ENCODE results near the gene NIPBL. TPM values are rescaled to one million over a fixed set of nuclear protein-coding genes. Genes with fewer than 3 reads are reported as not detected.

The NIPBL gene
- total RNA-seq, 2 experiments from 2014 or later, result 35.4 to 40.4 TPM

- Mint-ChIP-seq H3K36me3 (no peaks in the 10 kb centered on the region), H3K27me3 (peaks cover 3% of the 10 kb centered on the region), H3K27ac (no peak overlapping the region), H3K4me1 (ENCODE audit: low read depth) (no peaks in the 10 kb centered on the region), H3K9me3 (no peaks in the 10 kb centered on the region), H3K4me3 (no peak overlapping the region)
- intact Hi-C loops (cut with micrococcal nuclease), result no loop called here
- CTCF ChIA-PET, result no interaction called here
- POLR2A ChIA-PET, result no interaction called here
- DNase-seq, result no peak
Observed at GRCh38 chr5:36861871-36862270, 14.7 kb upstream of the NIPBL start.

- CTCF ChIA-PET, result interaction anchor here (0.6 to 3.3 kb wide), 10 partner anchors 12 to 141 kb away, joined by 3 to 23 read pairs (median 6); no protein-coding TSS in a partner anchor
- H3K9me3 Mint-ChIP-seq, result no peaks in the 10 kb centered on the region
- no peak overlapping the region for H3K4me3 Mint-ChIP-seq
- POLR2A ChIA-PET, result interaction anchor here (0.6 kb wide), 1 partner anchor 132 kb away, joined by 3 read pairs; no protein-coding TSS in a partner anchor
- no peak for DNase-seq
- peak overlapping the region; percentile 43 for H3K27ac Mint-ChIP-seq
- no peaks in the 10 kb centered on the region for H3K27me3 Mint-ChIP-seq
- H3K36me3 Mint-ChIP-seq, result peaks cover 8% of the 10 kb centered on the region
- intact Hi-C loops (cut with micrococcal nuclease), result loop anchor here (1.0 to 10.0 kb wide), 6 partner anchors 74 to 1956 kb away; partner anchors contain the start of genes BRIX1, NUP155 and RAD1
- peaks cover 28% of the 10 kb centered on the region for H3K4me1 Mint-ChIP-seq (ENCODE audit: low read depth)
Observed at GRCh38 chr5:36870399-36871040, 6.0 kb upstream of the NIPBL start.

- CTCF ChIA-PET, result interaction anchor here (1.1 to 1.7 kb wide), 5 partner anchors 15 to 154 kb away, joined by 3 to 5 read pairs (median 4); no protein-coding TSS in a partner anchor
- H3K4me1 Mint-ChIP-seq (ENCODE audit: low read depth), result peaks cover 34% of the 10 kb centered on the region
Observed at GRCh38 chr5:36874465-36874864, 2.1 kb upstream of the NIPBL start.

GRCh38 chr5:36875051-36875789 lies 1.3 kb upstream of the NIPBL start:
- Mint-ChIP-seq H3K27ac (peak overlapping the region; percentile 96), H3K27me3 (no peaks in the 10 kb centered on the region), H3K36me3 (peaks cover 15% of the 10 kb centered on the region), H3K9me3 (no peaks in the 10 kb centered on the region), H3K4me3 (peak overlapping the region; percentile 88), H3K4me1 (ENCODE audit: low read depth) (peaks cover 34% of the 10 kb centered on the region)
- CTCF ChIA-PET, result interaction anchor here (0.8 to 3.8 kb wide), 9 partner anchors 8 to 1960 kb away, joined by 3 to 14 read pairs (median 4); partner anchors contain the start of genes BRIX1 and RAD1
- intact Hi-C loops (cut with micrococcal nuclease), result loop anchor here (1.0 to 10.0 kb wide), 9 partner anchors 14 to 1960 kb away; partner anchors contain the start of genes BRIX1, NADK2, RAD1 and SLC1A3
- DNase-seq, result peak; percentile 72
- POLR2A ChIA-PET, result interaction anchor here (0.6 to 1.6 kb wide), 3 partner anchors 72 to 719 kb away, joined by 3 to 5 read pairs (median 3); no protein-coding TSS in a partner anchor

More at GRCh38 chr5:36874465-36874864, 2.1 kb upstream of the NIPBL start:
- Mint-ChIP-seq H3K4me3 (peak overlapping the region; percentile 88), H3K36me3 (peaks cover 16% of the 10 kb centered on the region), H3K27ac (peak overlapping the region; percentile 38), H3K27me3 (no peaks in the 10 kb centered on the region), H3K9me3 (no peaks in the 10 kb centered on the region)
- no peak for DNase-seq
- POLR2A ChIA-PET, result no interaction called here
- intact Hi-C loops (cut with micrococcal nuclease), result loop anchor here (2.0 to 10.0 kb wide), 2 partner anchors 14 to 1960 kb away; partner anchors contain the start of genes BRIX1 and RAD1

GRCh38 chr5:36875790-36876298 lies 725 bp upstream of the NIPBL start:
- no peaks in the 10 kb centered on the region for H3K9me3 Mint-ChIP-seq
- H3K4me3 Mint-ChIP-seq, result peak overlapping the region; percentile 88
- peaks cover 14% of the 10 kb centered on the region for H3K36me3 Mint-ChIP-seq
- POLR2A ChIA-PET, result interaction anchor here (0.6 to 1.6 kb wide), 3 partner anchors 72 to 720 kb away, joined by 3 to 5 read pairs (median 3); no protein-coding TSS in a partner anchor
- H3K27ac Mint-ChIP-seq, result peak overlapping the region; percentile 96
- peaks cover 35% of the 10 kb centered on the region for H3K4me1 Mint-ChIP-seq (ENCODE audit: low read depth)
- peak; percentile 83 for DNase-seq
- H3K27me3 Mint-ChIP-seq, result no peaks in the 10 kb centered on the region
- intact Hi-C loops (cut with micrococcal nuclease), result loop anchor here (1.0 to 10.0 kb wide), 11 partner anchors 13 to 1961 kb away; partner anchors contain the start of genes BRIX1, LMBRD2, NADK2 and NUP155
- CTCF ChIA-PET, result interaction anchor here (0.8 to 3.8 kb wide), 8 partner anchors 9 to 1960 kb away, joined by 3 to 14 read pairs (median 4); partner anchors contain the start of genes BRIX1 and RAD1

GRCh38 chr5:36876965-36877666 lies 547 bp downstream of the NIPBL start:
- intact Hi-C loops (cut with micrococcal nuclease), result loop anchor here (2.0 to 10.0 kb wide), 9 partner anchors 50 to 1962 kb away; partner anchors contain the start of genes BRIX1, LMBRD2, NADK2 and NUP155
- Mint-ChIP-seq H3K36me3 (peaks cover 14% of the 10 kb centered on the region), H3K4me3 (peak overlapping the region; percentile 88), H3K27me3 (no peaks in the 10 kb centered on the region), H3K4me1 (ENCODE audit: low read depth) (peaks cover 41% of the 10 kb centered on the region), H3K27ac (peak overlapping the region; percentile 96), H3K9me3 (no peaks in the 10 kb centered on the region)
- ChIA-PET CTCF (interaction anchor here (1.0 to 3.8 kb wide), 3 partner anchors 69 to 635 kb away, joined by 3 to 14 read pairs (median 8); partner anchors contain the start of gene NADK2), POLR2A (interaction anchor here (0.9 to 1.6 kb wide), 2 partner anchors 18 to 153 kb away, joined by 4 to 5 read pairs; no protein-coding TSS in a partner anchor)
- peak; percentile 66 for DNase-seq

- peaks cover 41% of the 10 kb centered on the region for H3K4me1 Mint-ChIP-seq (ENCODE audit: low read depth)
- POLR2A ChIA-PET, result interaction anchor here (0.9 kb wide), 1 partner anchor 17 kb away, joined by 4 read pairs; no protein-coding TSS in a partner anchor
- H3K4me3 Mint-ChIP-seq, result peak overlapping the region; percentile 88
- H3K27ac Mint-ChIP-seq, result peak overlapping the region; percentile 96
- CTCF ChIA-PET, result interaction anchor here (1.0 to 3.8 kb wide), 3 partner anchors 17 to 636 kb away, joined by 3 to 14 read pairs (median 3); partner anchors contain the start of gene NADK2
- intact Hi-C loops (cut with micrococcal nuclease), result loop anchor here (1.0 to 10.0 kb wide), 11 partner anchors 11 to 1963 kb away; partner anchors contain the start of genes BRIX1, LMBRD2, NADK2 and NUP155
- H3K27me3 Mint-ChIP-seq, result no peaks in the 10 kb centered on the region
- peaks cover 14% of the 10 kb centered on the region for H3K36me3 Mint-ChIP-seq
- no peak for DNase-seq
- H3K9me3 Mint-ChIP-seq, result no peaks in the 10 kb centered on the region
Observed at GRCh38 chr5:36877667-36878391, 1.3 kb downstream of the NIPBL start.

GRCh38 chr5:36878392-36879082 lies 2.0 kb downstream of the NIPBL start:
- H3K4me1 Mint-ChIP-seq (ENCODE audit: low read depth), result peaks cover 36% of the 10 kb centered on the region
- intact Hi-C loops (cut with micrococcal nuclease), result loop anchor here (1.0 to 10.0 kb wide), 9 partner anchors 11 to 1964 kb away; partner anchors contain the start of genes BRIX1, NADK2, RAD1 and SLC1A3
- H3K27ac Mint-ChIP-seq, result peak overlapping the region; percentile 96
- no peaks in the 10 kb centered on the region for H3K27me3 Mint-ChIP-seq
- peak overlapping the region; percentile 88 for H3K4me3 Mint-ChIP-seq
- ChIA-PET CTCF (interaction anchor here (1.0 to 3.8 kb wide), 3 partner anchors 16 to 637 kb away, joined by 3 to 14 read pairs (median 3); partner anchors contain the start of gene NADK2), POLR2A (no interaction called here)
- DNase-seq, result no peak
- H3K36me3 Mint-ChIP-seq, result peaks cover 14% of the 10 kb centered on the region
- H3K9me3 Mint-ChIP-seq, result no peaks in the 10 kb centered on the region

- no peak for DNase-seq
- Mint-ChIP-seq H3K4me1 (ENCODE audit: low read depth) (peaks cover 40% of the 10 kb centered on the region), H3K36me3 (peaks cover 14% of the 10 kb centered on the region), H3K27me3 (no peaks in the 10 kb centered on the region), H3K27ac (no peak overlapping the region), H3K9me3 (no peaks in the 10 kb centered on the region), H3K4me3 (peak overlapping the region; percentile 88)
- ChIA-PET CTCF (interaction anchor here (1.0 kb wide), 1 partner anchor 120 kb away, joined by 3 read pairs; no protein-coding TSS in a partner anchor), POLR2A (no interaction called here)
- intact Hi-C loops (cut with micrococcal nuclease), result loop anchor here (2.0 to 10.0 kb wide), 8 partner anchors 48 to 1965 kb away; partner anchors contain the start of genes BRIX1, NADK2, RAD1 and SLC1A3
Observed at GRCh38 chr5:36879274-36880033, 2.9 kb downstream of the NIPBL start.

All from activated CD4-positive, alpha-beta memory T cell treated with anti-CD3 and anti-CD28 coated beads for 36 hours (primary cell).